Thymus (tissue), 11 donors: ENCODE measurements around the gene SART3. TPM values are rescaled to one million over a fixed set of nuclear protein-coding genes. Genes with fewer than 3 reads are reported as not detected.

Experiments used
- DNase-seq, 9 donors: peaks; one replicate each; pipeline ENCODE4 v3.0.0-alpha.2; 2013; ENCODE audit warnings: low spot score in 9 of 9, low read depth in 6 of 9, missing footprints in 1 of 9
- H3K27ac ChIP-seq, 2 donors: one replicate each; pipeline ENCODE4 v1.5.1; 2013; ENCODE audit warnings: control low read depth in 1 of 2, low read depth in 1 of 2, low read length in 1 of 2, mild to moderate bottlenecking in 1 of 2, moderate library complexity in 1 of 2
- H3K27me3 ChIP-seq, 2 donors: one replicate each; pipeline ENCODE4 v1.5.1; 2013; ENCODE audit warnings: low read length in 1 of 2; ENCODE audit not compliant: control insufficient read depth in 2 of 2, insufficient read depth in 1 of 2
- H3K36me3 ChIP-seq, 2 donors: one replicate each; pipeline ENCODE4 v1.5.1; 2013; ENCODE audit warnings: low read length in 1 of 2, mild to moderate bottlenecking in 1 of 2, moderate library complexity in 1 of 2; ENCODE audit not compliant: control insufficient read depth in 2 of 2, insufficient read depth in 2 of 2
- H3K4me1 ChIP-seq, 2 donors: one replicate each; pipeline ENCODE4 v1.5.1; 2013; ENCODE audit warnings: low read length in 2 of 2; ENCODE audit not compliant: control insufficient read depth in 2 of 2, insufficient read depth in 2 of 2
- H3K4me3 ChIP-seq, 2 donors: one replicate each; pipeline ENCODE4 v1.5.1; 2013; ENCODE audit warnings: low read length in 2 of 2, control low read depth in 1 of 2, mild to moderate bottlenecking in 1 of 2
- H3K9me3 ChIP-seq, 2 donors: one replicate each; pipeline ENCODE4 v1.5.1; 2013; ENCODE audit warnings: low read length in 1 of 2, mild to moderate bottlenecking in 1 of 2; ENCODE audit not compliant: control insufficient read depth in 2 of 2, insufficient read depth in 1 of 2
- WGBS: extraction: QIAGEN DNeasy Blood & Tissue Kit; methylation state at CpG from one replicate; pipeline ENCODE4 v1.1.7; 2013; 5-methylcytosine and 5-hydroxymethylcytosine counted together
- polyA plus RNA-seq: library from polyadenylated mRNA; stranded (reverse); fragments of 200-250 nt; gene quantifications from one replicate; pipeline ENCODE4 v1.2.3, GENCODE V29; 2013
- total RNA-seq: library from RNA; stranded (reverse); fragments of 120-200 nt; gene quantifications from one replicate; pipeline ENCODE4 v1.2.4, GENCODE V29; 2013
- donor health status: healthy.

Gene SART3
- total and polyA plus RNA-seq, 2 donors, result 21.0 to 45.2 TPM

- no peaks in the 10 kb centered on the region for H3K9me3 ChIP-seq
- H3K4me3 ChIP-seq, result no peak overlapping the region
- H3K27ac ChIP-seq, result no peak overlapping the region
- peaks cover 50 to 53% of the 10 kb centered on the region in 2 donors for H3K36me3 ChIP-seq
- no peak for DNase-seq
- H3K4me1 ChIP-seq, result no peaks in the 10 kb centered on the region
- 100% methylated on average over 3 of the region's 3 CpGs for WGBS
- H3K27me3 ChIP-seq, result no peaks in the 10 kb centered on the region
Observed at GRCh38 chr12:108543652-108544051, 17.3 kb downstream of the SART3 start.

- 97% methylated on average over 4 of the region's 4 CpGs for WGBS
- H3K27ac ChIP-seq, result no peak overlapping the region
- H3K27me3 ChIP-seq, result no peaks in the 10 kb centered on the region
- no peaks in the 10 kb centered on the region for H3K9me3 ChIP-seq
- peaks cover 52 to 54% of the 10 kb centered on the region in 2 donors for H3K36me3 ChIP-seq
- H3K4me1 ChIP-seq, result no peaks in the 10 kb centered on the region
- no peak for DNase-seq
- H3K4me3 ChIP-seq, result no peak overlapping the region
Observed at GRCh38 chr12:108542320-108542719, 18.7 kb downstream of the SART3 start.

- Histone ChIP-seq H3K27me3 (no peaks in the 10 kb centered on the region), H3K9me3 (no peaks in the 10 kb centered on the region), H3K4me1 (no peaks in the 10 kb centered on the region), H3K4me3 (no peak overlapping the region), H3K27ac (no peak overlapping the region), H3K36me3 (peaks cover 54 to 58% of the 10 kb centered on the region in 2 donors)
- WGBS, result 99% methylated on average over 10 of the region's 10 CpGs
- no peak for DNase-seq
Observed at GRCh38 chr12:108538616-108539195, 22.3 kb downstream of the SART3 start.

- 73% methylated on average over 6 of the region's 6 CpGs for WGBS
- Histone ChIP-seq H3K9me3 (no peaks in the 10 kb centered on the region), H3K27me3 (no peaks in the 10 kb centered on the region), H3K27ac (no peak overlapping the region), H3K4me1 (no peaks in the 10 kb centered on the region), H3K4me3 (no peak overlapping the region), H3K36me3 (peaks cover 52 to 53% of the 10 kb centered on the region in 2 donors)
- no peak for DNase-seq
Observed at GRCh38 chr12:108538146-108538545, 22.8 kb downstream of the SART3 start.

- no peaks in the 10 kb centered on the region for H3K4me1 ChIP-seq
- H3K27ac ChIP-seq, result no peak overlapping the region
- no peaks in the 10 kb centered on the region for H3K27me3 ChIP-seq
- no peak for DNase-seq
- no peaks in the 10 kb centered on the region for H3K9me3 ChIP-seq
- 95% methylated on average over 15 of the region's 15 CpGs for WGBS
- peaks cover 78 to 85% of the 10 kb centered on the region in 2 donors for H3K36me3 ChIP-seq
- H3K4me3 ChIP-seq, result no peak overlapping the region
Observed at GRCh38 chr12:108531929-108532848, 28.8 kb downstream of the SART3 start.

GRCh38 chr12:108530161-108530560 lies 30.8 kb downstream of the SART3 start:
- WGBS, result 98% methylated on average over 9 of the region's 9 CpGs

GRCh38 chr12:108527166-108527496 lies 33.8 kb downstream of the SART3 start:
- H3K4me3 ChIP-seq, result no peak overlapping the region
- H3K9me3 ChIP-seq, result no peaks in the 10 kb centered on the region
- no peaks in the 10 kb centered on the region for H3K27me3 ChIP-seq
- peaks cover 88 to 92% of the 10 kb centered on the region in 2 donors for H3K36me3 ChIP-seq
- H3K27ac ChIP-seq, result no peak overlapping the region
- 98% methylated on average over 6 of the region's 6 CpGs for WGBS
- no peak for DNase-seq
- H3K4me1 ChIP-seq, result no peaks in the 10 kb centered on the region

More at GRCh38 chr12:108530161-108530560, 30.8 kb downstream of the SART3 start:
- H3K9me3 ChIP-seq, result no peaks in the 10 kb centered on the region
- H3K27ac ChIP-seq, result no peak overlapping the region
- no peaks in the 10 kb centered on the region for H3K4me1 ChIP-seq
- no peak for DNase-seq
- no peak overlapping the region for H3K4me3 ChIP-seq
- H3K36me3 ChIP-seq, result peaks cover 80 to 86% of the 10 kb centered on the region in 2 donors
- H3K27me3 ChIP-seq, result no peaks in the 10 kb centered on the region

GRCh38 chr12:108526482-108527165 lies 34.3 kb downstream of the SART3 start:
- Histone ChIP-seq H3K4me3 (no peak overlapping the region), H3K9me3 (no peaks in the 10 kb centered on the region), H3K27me3 (no peaks in the 10 kb centered on the region), H3K4me1 (no peaks in the 10 kb centered on the region), H3K36me3 (peaks cover 87 to 92% of the 10 kb centered on the region in 2 donors), H3K27ac (no peak overlapping the region)
- WGBS, result 94% methylated on average over 10 of the region's 10 CpGs
- DNase-seq, result no peak

- Histone ChIP-seq H3K27ac (no peak overlapping the region), H3K36me3 (peaks cover 91 to 93% of the 10 kb centered on the region in 2 donors), H3K27me3 (no peaks in the 10 kb centered on the region), H3K4me3 (no peak overlapping the region), H3K9me3 (no peaks in the 10 kb centered on the region), H3K4me1 (no peaks in the 10 kb centered on the region)
- WGBS, result 96% methylated on average over 5 of the region's 5 CpGs
- no peak for DNase-seq
Observed at GRCh38 chr12:108525681-108526080, 35.3 kb downstream of the SART3 start.
